WTC11 (cell line): ENCODE data around the gene RIPOR3. TPM values are rescaled to one million over a fixed set of nuclear protein-coding genes. Genes with fewer than 3 reads are reported as not detected.

Source experiments
- ATAC-seq: fragments of 200-7000 bp; cut with Tn5 transposase; 2 replicates; pipeline ENCODE4 v1.10.0; 2021; ENCODE audit warnings: mild to moderate bottlenecking, moderate library complexity
- CTCF ChIA-PET: fragments of 300-600 bp; sonication (Branson Sonifier 250); formaldehyde crosslinking; loops from one replicate; lab custom pipeline; 2021; ENCODE audit warnings: antibody characterized with exemption; lab: Charles Lee
- POLR2A ChIA-PET: fragments of 350-600 bp; sonication (Branson Sonifier 250); formaldehyde crosslinking; loops from one replicate; lab custom pipeline; 2021; ENCODE audit warnings: antibody characterized with exemption; lab: Charles Lee
- DNase-seq: peaks from one replicate; pipeline ENCODE4 v3.0.0; 2021; ENCODE audit warnings: low spot score
- H3K27ac Mint-ChIP-seq: 2 replicates; pipeline ENCODE4 v1.8.0; 2021; ENCODE audit warnings: mixed read lengths
- H3K27me3 Mint-ChIP-seq: 2 replicates; pipeline ENCODE4 v1.8.0; 2021; ENCODE audit warnings: low read depth, mild to moderate bottlenecking, moderate library complexity, mixed read lengths
- H3K36me3 Mint-ChIP-seq: 2 replicates; pipeline ENCODE4 v1.8.0; 2021; ENCODE audit warnings: mixed read lengths
- H3K4me1 Mint-ChIP-seq: 2 replicates; pipeline ENCODE4 v1.8.0; 2022; ENCODE audit warnings: mixed read lengths
- H3K4me3 Mint-ChIP-seq: 2 replicates; pipeline ENCODE4 v1.8.0; 2021; ENCODE audit warnings: mild to moderate bottlenecking, moderate library complexity, mixed read lengths
- H3K9me3 Mint-ChIP-seq: 2 replicates; pipeline ENCODE4 v1.8.0; 2021; ENCODE audit warnings: mixed read lengths
- ELF4 ChIP-seq: sonication (generic); formaldehyde crosslinking; IDR thresholded peaks from 2 replicates; pipeline ENCODE4 v1.8.1; 2022; ENCODE audit warnings: low read depth, mild to moderate bottlenecking, moderate library complexity, missing genetic modification reagents
- NFE2L1 ChIP-seq: sonication (generic); formaldehyde crosslinking; IDR thresholded peaks from 2 replicates; pipeline ENCODE4 v1.8.1; 2023; ENCODE audit warnings: missing genetic modification reagents
- NFYB ChIP-seq: sonication (generic); formaldehyde crosslinking; conservative IDR thresholded peaks from 2 replicates; pipeline ENCODE4 v1.8.0; 2022; ENCODE audit warnings: low read depth, missing genetic modification reagents
- SMAD4 ChIP-seq: sonication (generic); formaldehyde crosslinking; IDR thresholded peaks from 2 replicates; pipeline ENCODE4 v1.8.0; 2022; ENCODE audit warnings: mild to moderate bottlenecking, missing genetic modification reagents
- SP1 ChIP-seq: sonication (generic); formaldehyde crosslinking; conservative IDR thresholded peaks from 2 replicates; pipeline ENCODE4 v1.8.1; 2022; ENCODE audit warnings: missing genetic modification reagents
- TEAD4 ChIP-seq: sonication (generic); formaldehyde crosslinking; IDR thresholded peaks from 2 replicates; pipeline ENCODE4 v1.8.0; 2022; ENCODE audit warnings: mild to moderate bottlenecking, missing genetic modification reagents
- total RNA-seq: library from RNA; stranded (reverse); gene quantifications from 3 replicates; pipeline ENCODE4 v1.2.3, GENCODE V29; 2021
- TF ChIP-seq, protein P1 (sequence below): sonication (generic); formaldehyde crosslinking; IDR thresholded peaks from 2 replicates; pipeline ENCODE4 v1.8.1; 2022; ENCODE audit warnings: low read depth, missing genetic modification reagents, borderline replicate concordance
- TF ChIP-seq, protein P2 (sequence below): sonication (generic); formaldehyde crosslinking; conservative IDR thresholded peaks from 2 replicates; pipeline ENCODE4 v1.8.1; 2022; ENCODE audit warnings: mild to moderate bottlenecking, missing genetic modification reagents
- TF ChIP-seq, protein P3 (sequence below): sonication (generic); formaldehyde crosslinking; IDR thresholded peaks from 2 replicates; pipeline ENCODE4 v1.8.0; 2023; ENCODE audit warnings: missing genetic modification reagents, mild to moderate bottlenecking, borderline replicate concordance
- TF ChIP-seq, protein P4 (sequence below): fragments of 250-450 bp; sonication (Bioruptor Pico); IDR thresholded peaks from 2 replicates; pipeline ENCODE4 v1.9.0; 2021; ENCODE audit warnings: mild to moderate bottlenecking
- TF ChIP-seq, protein P5 (sequence below): sonication (generic); formaldehyde crosslinking; IDR thresholded peaks from 2 replicates; pipeline ENCODE4 v1.8.0; 2022; ENCODE audit warnings: mild to moderate bottlenecking, missing genetic modification reagents
- TF ChIP-seq, protein P6 (sequence below): sonication (generic); formaldehyde crosslinking; IDR thresholded peaks from 2 replicates; pipeline ENCODE4 v1.8.1; 2023; ENCODE audit warnings: mild to moderate bottlenecking, moderate library complexity, missing genetic modification reagents
- TF ChIP-seq, protein P7 (sequence below): fragments of 250-450 bp; sonication (Bioruptor Pico); IDR thresholded peaks from 2 replicates; pipeline ENCODE4 v1.9.0; 2021; ENCODE audit warnings: mild to moderate bottlenecking, borderline replicate concordance

The RIPOR3 gene
- total RNA-seq, 1 experiment from 2014 or later, result 6.5 TPM

DNA sequence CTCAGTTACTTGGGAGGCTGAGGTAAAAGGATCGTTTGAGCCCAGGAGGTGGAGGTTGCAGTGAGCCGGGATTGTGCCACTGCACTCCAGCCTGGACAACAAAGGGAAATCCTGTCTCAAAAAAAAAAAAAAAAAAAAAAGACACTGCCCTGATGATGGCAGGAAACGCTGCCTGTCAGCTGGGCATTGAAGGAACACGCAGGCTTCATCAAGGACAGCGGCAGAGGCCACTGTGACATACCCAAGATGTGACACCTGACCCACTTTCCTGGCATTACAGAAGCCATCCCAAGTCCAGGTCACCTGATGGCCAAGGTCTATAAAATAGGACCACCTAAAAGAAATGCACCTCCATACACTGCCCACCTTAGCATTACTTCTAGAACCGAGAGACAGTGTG is 75.9 kb downstream of the RIPOR3 start (continued):
- TF ChIP-seq, protein P1, sequence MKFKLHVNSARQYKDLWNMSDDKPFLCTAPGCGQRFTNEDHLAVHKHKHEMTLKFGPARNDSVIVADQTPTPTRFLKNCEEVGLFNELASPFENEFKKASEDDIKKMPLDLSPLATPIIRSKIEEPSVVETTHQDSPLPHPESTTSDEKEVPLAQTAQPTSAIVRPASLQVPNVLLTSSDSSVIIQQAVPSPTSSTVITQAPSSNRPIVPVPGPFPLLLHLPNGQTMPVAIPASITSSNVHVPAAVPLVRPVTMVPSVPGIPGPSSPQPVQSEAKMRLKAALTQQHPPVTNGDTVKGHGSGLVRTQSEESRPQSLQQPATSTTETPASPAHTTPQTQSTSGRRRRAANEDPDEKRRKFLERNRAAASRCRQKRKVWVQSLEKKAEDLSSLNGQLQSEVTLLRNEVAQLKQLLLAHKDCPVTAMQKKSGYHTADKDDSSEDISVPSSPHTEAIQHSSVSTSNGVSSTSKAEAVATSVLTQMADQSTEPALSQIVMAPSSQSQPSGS (CRISPR knock-in tag), result no peak
- TF ChIP-seq TEAD4 (CRISPR knock-in tag) (no peak), NFYB (CRISPR knock-in tag) (no peak)

DNA sequence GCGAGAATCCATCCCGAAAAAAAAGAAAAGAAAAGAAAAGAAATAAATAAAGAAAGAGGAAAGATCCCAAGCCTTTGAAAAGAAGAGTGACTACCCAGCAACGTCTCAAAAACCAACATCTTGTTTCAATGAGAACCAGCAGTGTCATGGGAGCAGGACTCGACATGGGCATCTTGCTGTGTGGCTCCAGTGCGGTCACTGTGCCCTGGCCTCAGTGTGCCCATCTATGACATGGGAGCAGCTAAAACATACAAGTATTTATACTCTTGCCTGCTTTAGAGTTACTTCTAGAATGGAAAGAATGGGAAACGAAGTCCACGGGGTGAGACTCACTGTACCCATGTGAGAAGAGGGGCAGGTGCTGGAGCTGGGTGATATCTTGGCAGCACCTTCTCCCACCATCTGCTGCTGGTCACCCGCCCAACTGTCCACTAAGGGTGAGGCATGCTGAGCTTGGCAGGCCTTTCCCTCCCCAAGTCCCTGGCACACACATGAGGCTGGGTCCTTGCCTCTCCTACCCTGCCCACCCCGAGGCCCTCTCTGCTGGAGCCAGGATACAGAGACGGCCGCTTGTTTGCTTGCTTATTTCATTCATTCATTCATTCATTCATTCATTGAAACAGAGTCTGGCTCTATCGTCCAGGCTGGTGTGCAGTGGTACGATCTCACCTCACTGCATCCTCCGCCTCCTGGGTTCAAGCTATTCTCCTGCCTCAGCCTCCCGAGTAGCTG is 77.7 kb downstream of the RIPOR3 start:
- Mint-ChIP-seq H3K36me3 (no peaks in the 10 kb centered on the region), H3K4me3 (no peak overlapping the region)
- ATAC-seq, result no peak
- POLR2A ChIA-PET, result no interaction called here
- TF ChIP-seq, protein P2, sequence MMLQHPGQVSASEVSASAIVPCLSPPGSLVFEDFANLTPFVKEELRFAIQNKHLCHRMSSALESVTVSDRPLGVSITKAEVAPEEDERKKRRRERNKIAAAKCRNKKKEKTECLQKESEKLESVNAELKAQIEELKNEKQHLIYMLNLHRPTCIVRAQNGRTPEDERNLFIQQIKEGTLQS, result no peak
- TF ChIP-seq, protein P3, sequence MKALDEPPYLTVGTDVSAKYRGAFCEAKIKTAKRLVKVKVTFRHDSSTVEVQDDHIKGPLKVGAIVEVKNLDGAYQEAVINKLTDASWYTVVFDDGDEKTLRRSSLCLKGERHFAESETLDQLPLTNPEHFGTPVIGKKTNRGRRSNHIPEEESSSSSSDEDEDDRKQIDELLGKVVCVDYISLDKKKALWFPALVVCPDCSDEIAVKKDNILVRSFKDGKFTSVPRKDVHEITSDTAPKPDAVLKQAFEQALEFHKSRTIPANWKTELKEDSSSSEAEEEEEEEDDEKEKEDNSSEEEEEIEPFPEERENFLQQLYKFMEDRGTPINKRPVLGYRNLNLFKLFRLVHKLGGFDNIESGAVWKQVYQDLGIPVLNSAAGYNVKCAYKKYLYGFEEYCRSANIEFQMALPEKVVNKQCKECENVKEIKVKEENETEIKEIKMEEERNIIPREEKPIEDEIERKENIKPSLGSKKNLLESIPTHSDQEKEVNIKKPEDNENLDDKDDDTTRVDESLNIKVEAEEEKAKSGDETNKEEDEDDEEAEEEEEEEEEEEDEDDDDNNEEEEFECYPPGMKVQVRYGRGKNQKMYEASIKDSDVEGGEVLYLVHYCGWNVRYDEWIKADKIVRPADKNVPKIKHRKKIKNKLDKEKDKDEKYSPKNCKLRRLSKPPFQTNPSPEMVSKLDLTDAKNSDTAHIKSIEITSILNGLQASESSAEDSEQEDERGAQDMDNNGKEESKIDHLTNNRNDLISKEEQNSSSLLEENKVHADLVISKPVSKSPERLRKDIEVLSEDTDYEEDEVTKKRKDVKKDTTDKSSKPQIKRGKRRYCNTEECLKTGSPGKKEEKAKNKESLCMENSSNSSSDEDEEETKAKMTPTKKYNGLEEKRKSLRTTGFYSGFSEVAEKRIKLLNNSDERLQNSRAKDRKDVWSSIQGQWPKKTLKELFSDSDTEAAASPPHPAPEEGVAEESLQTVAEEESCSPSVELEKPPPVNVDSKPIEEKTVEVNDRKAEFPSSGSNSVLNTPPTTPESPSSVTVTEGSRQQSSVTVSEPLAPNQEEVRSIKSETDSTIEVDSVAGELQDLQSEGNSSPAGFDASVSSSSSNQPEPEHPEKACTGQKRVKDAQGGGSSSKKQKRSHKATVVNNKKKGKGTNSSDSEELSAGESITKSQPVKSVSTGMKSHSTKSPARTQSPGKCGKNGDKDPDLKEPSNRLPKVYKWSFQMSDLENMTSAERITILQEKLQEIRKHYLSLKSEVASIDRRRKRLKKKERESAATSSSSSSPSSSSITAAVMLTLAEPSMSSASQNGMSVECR, result no peak
- TF ChIP-seq SMAD4 (CRISPR knock-in tag) (no peak), NFE2L1 (no peak), ELF4 (no peak), SP1 (CRISPR knock-in tag) (no peak)
- TF ChIP-seq, protein P4, sequence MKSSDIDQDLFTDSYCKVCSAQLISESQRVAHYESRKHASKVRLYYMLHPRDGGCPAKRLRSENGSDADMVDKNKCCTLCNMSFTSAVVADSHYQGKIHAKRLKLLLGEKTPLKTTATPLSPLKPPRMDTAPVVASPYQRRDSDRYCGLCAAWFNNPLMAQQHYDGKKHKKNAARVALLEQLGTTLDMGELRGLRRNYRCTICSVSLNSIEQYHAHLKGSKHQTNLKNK (CRISPR knock-in tag), result no peak
- TF ChIP-seq, protein P5, sequence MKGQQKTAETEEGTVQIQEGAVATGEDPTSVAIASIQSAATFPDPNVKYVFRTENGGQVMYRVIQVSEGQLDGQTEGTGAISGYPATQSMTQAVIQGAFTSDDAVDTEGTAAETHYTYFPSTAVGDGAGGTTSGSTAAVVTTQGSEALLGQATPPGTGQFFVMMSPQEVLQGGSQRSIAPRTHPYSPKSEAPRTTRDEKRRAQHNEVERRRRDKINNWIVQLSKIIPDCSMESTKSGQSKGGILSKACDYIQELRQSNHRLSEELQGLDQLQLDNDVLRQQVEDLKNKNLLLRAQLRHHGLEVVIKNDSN (CRISPR knock-in tag), result no peak
- TF ChIP-seq, protein P6, sequence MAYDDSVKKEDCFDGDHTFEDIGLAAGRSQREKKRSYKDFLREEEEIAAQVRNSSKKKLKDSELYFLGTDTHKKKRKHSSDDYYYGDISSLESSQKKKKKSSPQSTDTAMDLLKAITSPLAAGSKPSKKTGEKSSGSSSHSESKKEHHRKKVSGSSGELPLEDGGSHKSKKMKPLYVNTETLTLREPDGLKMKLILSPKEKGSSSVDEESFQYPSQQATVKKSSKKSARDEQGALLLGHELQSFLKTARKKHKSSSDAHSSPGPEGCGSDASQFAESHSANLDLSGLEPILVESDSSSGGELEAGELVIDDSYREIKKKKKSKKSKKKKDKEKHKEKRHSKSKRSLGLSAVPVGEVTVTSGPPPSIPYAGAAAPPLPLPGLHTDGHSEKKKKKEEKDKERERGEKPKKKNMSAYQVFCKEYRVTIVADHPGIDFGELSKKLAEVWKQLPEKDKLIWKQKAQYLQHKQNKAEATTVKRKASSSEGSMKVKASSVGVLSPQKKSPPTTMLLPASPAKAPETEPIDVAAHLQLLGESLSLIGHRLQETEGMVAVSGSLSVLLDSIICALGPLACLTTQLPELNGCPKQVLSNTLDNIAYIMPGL (CRISPR knock-in tag), result no peak
- TF ChIP-seq, protein P7, sequence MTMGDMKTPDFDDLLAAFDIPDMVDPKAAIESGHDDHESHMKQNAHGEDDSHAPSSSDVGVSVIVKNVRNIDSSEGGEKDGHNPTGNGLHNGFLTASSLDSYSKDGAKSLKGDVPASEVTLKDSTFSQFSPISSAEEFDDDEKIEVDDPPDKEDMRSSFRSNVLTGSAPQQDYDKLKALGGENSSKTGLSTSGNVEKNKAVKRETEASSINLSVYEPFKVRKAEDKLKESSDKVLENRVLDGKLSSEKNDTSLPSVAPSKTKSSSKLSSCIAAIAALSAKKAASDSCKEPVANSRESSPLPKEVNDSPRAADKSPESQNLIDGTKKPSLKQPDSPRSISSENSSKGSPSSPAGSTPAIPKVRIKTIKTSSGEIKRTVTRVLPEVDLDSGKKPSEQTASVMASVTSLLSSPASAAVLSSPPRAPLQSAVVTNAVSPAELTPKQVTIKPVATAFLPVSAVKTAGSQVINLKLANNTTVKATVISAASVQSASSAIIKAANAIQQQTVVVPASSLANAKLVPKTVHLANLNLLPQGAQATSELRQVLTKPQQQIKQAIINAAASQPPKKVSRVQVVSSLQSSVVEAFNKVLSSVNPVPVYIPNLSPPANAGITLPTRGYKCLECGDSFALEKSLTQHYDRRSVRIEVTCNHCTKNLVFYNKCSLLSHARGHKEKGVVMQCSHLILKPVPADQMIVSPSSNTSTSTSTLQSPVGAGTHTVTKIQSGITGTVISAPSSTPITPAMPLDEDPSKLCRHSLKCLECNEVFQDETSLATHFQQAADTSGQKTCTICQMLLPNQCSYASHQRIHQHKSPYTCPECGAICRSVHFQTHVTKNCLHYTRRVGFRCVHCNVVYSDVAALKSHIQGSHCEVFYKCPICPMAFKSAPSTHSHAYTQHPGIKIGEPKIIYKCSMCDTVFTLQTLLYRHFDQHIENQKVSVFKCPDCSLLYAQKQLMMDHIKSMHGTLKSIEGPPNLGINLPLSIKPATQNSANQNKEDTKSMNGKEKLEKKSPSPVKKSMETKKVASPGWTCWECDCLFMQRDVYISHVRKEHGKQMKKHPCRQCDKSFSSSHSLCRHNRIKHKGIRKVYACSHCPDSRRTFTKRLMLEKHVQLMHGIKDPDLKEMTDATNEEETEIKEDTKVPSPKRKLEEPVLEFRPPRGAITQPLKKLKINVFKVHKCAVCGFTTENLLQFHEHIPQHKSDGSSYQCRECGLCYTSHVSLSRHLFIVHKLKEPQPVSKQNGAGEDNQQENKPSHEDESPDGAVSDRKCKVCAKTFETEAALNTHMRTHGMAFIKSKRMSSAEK (CRISPR knock-in tag), result no peak
- TF ChIP-seq, all 79 proteins: peak for 0
- no peak for DNase-seq
- CTCF ChIA-PET, result interaction anchor here (0.5 kb wide), 1 partner anchor 174 kb away, joined by 3 read pairs; no protein-coding TSS in a partner anchor
- H3K4me1 Mint-ChIP-seq, result peaks cover 7% of the 10 kb centered on the region
- H3K27me3 Mint-ChIP-seq, result no peaks in the 10 kb centered on the region
- H3K27ac Mint-ChIP-seq, result no peak overlapping the region
- H3K9me3 Mint-ChIP-seq, result no peaks in the 10 kb centered on the region
